ENCODE measurements around the gene MLKL.
"Not testable (repeated sequence)": the region's sequence is repeated elsewhere in the genome, so short reads cannot be mapped to it uniquely, and the experiment has no call there.

MLKL gene

GRCh38 chr16:74731853-74732477 lies 31.3 kb upstream of the MLKL start:
- DNase-seq: no peak

GRCh38 chr16:74729783-74730683 lies 29.4 kb upstream of the MLKL start:
- DNase-seq: no peak

GRCh38 chr16:74727903-74728302 lies 27.2 kb upstream of the MLKL start:
- no peak for DNase-seq

- no peak for DNase-seq
Measured at GRCh38 chr16:74726716-74727115, 26.1 kb upstream of the MLKL start.

- no peak for DNase-seq
Measured at GRCh38 chr16:74725651-74726455, 25.2 kb upstream of the MLKL start.

GRCh38 chr16:74724820-74725549 lies 24.3 kb upstream of the MLKL start:
- no peak for DNase-seq

GRCh38 chr16:74723256-74723655 lies 22.6 kb upstream of the MLKL start:
- DNase-seq: no peak

- DNase-seq: not testable (repeated sequence)
Measured at GRCh38 chr16:74722156-74722555, 21.5 kb upstream of the MLKL start.

GRCh38 chr16:74721716-74722115 lies 21.1 kb upstream of the MLKL start:
- no peak for DNase-seq

- DNase-seq: no peak
Measured at GRCh38 chr16:74720579-74720978, 19.9 kb upstream of the MLKL start.

GRCh38 chr16:74718741-74719610 lies 18.3 kb upstream of the MLKL start:
- DNase-seq: no peak

GRCh38 chr16:74718140-74718539 lies 17.5 kb upstream of the MLKL start:
- DNase-seq: no peak

GRCh38 chr16:74717367-74717766 lies 16.7 kb upstream of the MLKL start:
- DNase-seq: no peak

- no peak for DNase-seq
Measured at GRCh38 chr16:74716355-74716754, 15.7 kb upstream of the MLKL start.

GRCh38 chr16:74713876-74714275 lies 13.2 kb upstream of the MLKL start:
- DNase-seq: no peak

- no peak for DNase-seq
Measured at GRCh38 chr16:74713325-74713724, 12.7 kb upstream of the MLKL start.

GRCh38 chr16:74711938-74712337 lies 11.3 kb upstream of the MLKL start:
- DNase-seq: no peak

- DNase-seq: no peak
Measured at GRCh38 chr16:74710401-74710800, 9.7 kb upstream of the MLKL start.

- peak; percentile 76 for DNase-seq
Measured at GRCh38 chr16:74709441-74709877, 8.8 kb upstream of the MLKL start.

- peak; percentile 56 for DNase-seq
Measured at GRCh38 chr16:74700116-74700437, 585 bp downstream of the MLKL start.

- no peak for DNase-seq
Measured at GRCh38 chr16:74699666-74700065, 996 bp downstream of the MLKL start.

- DNase-seq: no peak
Measured at GRCh38 chr16:74698222-74698621, 2.4 kb downstream of the MLKL start.
